BLaER1 (cell line): ENCODE data around the gene KIAA2012.

Experiments
- H3K27ac ChIP-seq: shearing (Covaris generic); formaldehyde crosslinking; 2 replicates; pipeline ENCODE4 v1.8.1; 2022
- H3K27me3 ChIP-seq: shearing (Covaris generic); formaldehyde crosslinking; 2 replicates; pipeline ENCODE4 v1.8.1; 2022
- H3K36me3 ChIP-seq: shearing (Covaris generic); formaldehyde crosslinking; 2 replicates; pipeline ENCODE4 v1.8.1; 2022
- H3K4me1 ChIP-seq: shearing (Covaris generic); formaldehyde crosslinking; 2 replicates; pipeline ENCODE4 v1.8.1; 2022
- H3K4me2 ChIP-seq: shearing (Covaris generic); formaldehyde crosslinking; 2 replicates; pipeline ENCODE4 v1.8.1; 2022
- H3K4me3 ChIP-seq: shearing (Covaris generic); formaldehyde crosslinking; 2 replicates; pipeline ENCODE4 v1.8.1; 2022
- H3K9ac ChIP-seq: shearing (Covaris generic); formaldehyde crosslinking; 2 replicates; pipeline ENCODE4 v1.8.1; 2022
- H3K9me3 ChIP-seq: shearing (Covaris generic); formaldehyde crosslinking; 2 replicates; pipeline ENCODE4 v1.8.1; 2022
- H4K20me1 ChIP-seq: shearing (Covaris generic); formaldehyde crosslinking; 2 replicates; pipeline ENCODE4 v1.8.1; 2022
- Cebpa-rat ChIP-seq: shearing (Covaris generic); IDR thresholded peaks from 2 replicates; pipeline ENCODE4 v1.8.1; 2022

KIAA2012 gene

GRCh38 chr2:202042444-202042843 is 30.6 kb upstream of the KIAA2012 start:
- H3K27ac ChIP-seq: no peak overlapping the region
- TF ChIP-seq Cebpa-rat: no peak
- H3K4me1 ChIP-seq: peaks cover 12% of the 10 kb centered on the region
- peaks cover 5% of the 10 kb centered on the region; the same call in 1 of the 2 replicates for H3K27me3 ChIP-seq
- H3K4me3 ChIP-seq: no peak overlapping the region
- H3K9ac ChIP-seq: no peak overlapping the region
- no peaks in the 10 kb centered on the region for H3K36me3 ChIP-seq
- H3K9me3 ChIP-seq: no peaks in the 10 kb centered on the region
- no peaks in the 10 kb centered on the region for H4K20me1 ChIP-seq
- no peak overlapping the region for H3K4me2 ChIP-seq

DNA sequence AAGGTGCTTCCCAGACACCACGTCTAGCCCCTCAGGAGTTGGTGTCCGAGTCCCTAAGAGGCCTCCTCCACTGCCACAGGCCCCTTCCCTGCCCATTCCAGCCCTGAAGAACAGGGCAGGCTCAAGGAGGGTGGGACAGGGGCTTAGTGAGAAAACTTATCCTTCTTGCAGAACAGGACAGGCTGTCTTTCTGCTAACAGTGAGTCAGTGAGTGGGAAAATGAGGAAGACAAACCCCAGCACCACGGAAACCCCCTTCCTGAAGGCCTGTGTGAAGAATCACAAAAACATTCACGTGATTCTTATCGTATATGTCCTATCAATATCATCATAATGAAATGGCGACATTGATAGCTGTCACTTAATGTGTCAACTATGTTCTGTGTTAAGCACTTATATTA is 29.6 kb upstream of the KIAA2012 start:
- H3K27ac ChIP-seq: no peak overlapping the region
- no peak overlapping the region for H3K4me2 ChIP-seq
- H3K27me3 ChIP-seq: no peaks in the 10 kb centered on the region
- no peak overlapping the region for H3K9ac ChIP-seq
- H4K20me1 ChIP-seq: no peaks in the 10 kb centered on the region
- TF ChIP-seq Cebpa-rat: no peak
- no peaks in the 10 kb centered on the region for H3K36me3 ChIP-seq
- H3K4me3 ChIP-seq: no peak overlapping the region
- no peaks in the 10 kb centered on the region for H3K9me3 ChIP-seq
- H3K4me1 ChIP-seq: peaks cover 12% of the 10 kb centered on the region

- no peaks in the 10 kb centered on the region for H3K36me3 ChIP-seq
- no peaks in the 10 kb centered on the region for H3K27me3 ChIP-seq
- no peaks in the 10 kb centered on the region for H3K9me3 ChIP-seq
- H3K4me1 ChIP-seq: peaks cover 5% of the 10 kb centered on the region; the same call in 1 of the 2 replicates
- no peaks in the 10 kb centered on the region for H4K20me1 ChIP-seq
- H3K27ac ChIP-seq: no peak overlapping the region
- H3K4me2 ChIP-seq: no peak overlapping the region
- no peak overlapping the region for H3K4me3 ChIP-seq
- TF ChIP-seq Cebpa-rat: no peak
- no peak overlapping the region for H3K9ac ChIP-seq
Measured at GRCh38 chr2:202044777-202045176, 28.3 kb upstream of the KIAA2012 start.

GRCh38 chr2:202046572-202046971 is 26.5 kb upstream of the KIAA2012 start:
- no peaks in the 10 kb centered on the region for H3K27me3 ChIP-seq
- no peak overlapping the region for H3K27ac ChIP-seq
- H3K36me3 ChIP-seq: no peaks in the 10 kb centered on the region
- H3K9me3 ChIP-seq: no peaks in the 10 kb centered on the region
- H3K9ac ChIP-seq: no peak overlapping the region
- no peak overlapping the region for H3K4me3 ChIP-seq
- H3K4me2 ChIP-seq: no peak overlapping the region
- no peaks in the 10 kb centered on the region for H4K20me1 ChIP-seq
- TF ChIP-seq Cebpa-rat: no peak
- H3K4me1 ChIP-seq: no peaks in the 10 kb centered on the region

DNA sequence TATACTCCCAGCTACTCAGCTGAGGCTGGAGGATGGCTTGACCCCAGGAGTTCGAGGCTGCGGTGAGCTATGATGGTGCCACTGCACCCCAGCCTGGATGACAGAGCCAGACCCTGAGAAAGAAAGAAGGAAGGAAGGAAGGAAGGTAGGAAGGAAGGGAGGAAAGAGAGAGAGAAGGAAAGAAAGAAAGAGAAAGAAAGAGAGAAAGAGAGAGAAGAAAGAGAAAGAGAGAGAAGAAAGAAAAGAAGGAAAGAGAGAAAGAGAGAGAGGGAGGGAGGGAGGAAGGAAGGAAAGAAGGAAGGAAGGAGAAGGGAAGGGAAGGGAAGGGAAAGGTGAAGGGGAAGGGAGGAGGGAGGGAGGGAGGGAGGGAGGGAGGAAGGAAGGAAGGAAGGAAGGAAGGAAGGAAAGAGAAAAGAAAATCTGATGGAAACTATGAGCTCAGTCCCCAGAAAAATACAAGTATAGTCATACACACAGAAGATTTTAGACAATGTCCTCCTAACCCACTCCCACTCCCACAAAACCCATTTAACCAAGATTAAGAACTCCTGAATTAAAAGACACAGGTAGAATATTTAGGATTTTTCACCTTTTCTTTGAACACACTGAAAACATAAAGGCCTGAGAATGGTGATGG is 23.8 kb upstream of the KIAA2012 start:
- H3K36me3 ChIP-seq: no peaks in the 10 kb centered on the region
- no peak overlapping the region for H3K4me3 ChIP-seq
- TF ChIP-seq Cebpa-rat: no peak
- H4K20me1 ChIP-seq: no peaks in the 10 kb centered on the region
- no peak overlapping the region for H3K27ac ChIP-seq
- H3K9me3 ChIP-seq: no peaks in the 10 kb centered on the region
- H3K4me1 ChIP-seq: no peaks in the 10 kb centered on the region
- H3K9ac ChIP-seq: no peak overlapping the region
- no peaks in the 10 kb centered on the region for H3K27me3 ChIP-seq
- no peak overlapping the region for H3K4me2 ChIP-seq

GRCh38 chr2:202049840-202050239 is 23.2 kb upstream of the KIAA2012 start:
- Histone ChIP-seq H3K4me1 (no peaks in the 10 kb centered on the region), H3K27ac (no peak overlapping the region), H4K20me1 (no peaks in the 10 kb centered on the region), H3K36me3 (no peaks in the 10 kb centered on the region), H3K4me2 (no peak overlapping the region), H3K27me3 (no peaks in the 10 kb centered on the region), H3K9me3 (no peaks in the 10 kb centered on the region), H3K9ac (no peak overlapping the region), H3K4me3 (no peak overlapping the region)
- TF ChIP-seq Cebpa-rat: no peak

- no peak overlapping the region for H3K4me3 ChIP-seq
- no peaks in the 10 kb centered on the region for H3K27me3 ChIP-seq
- no peak for TF ChIP-seq Cebpa-rat
- no peaks in the 10 kb centered on the region for H3K4me1 ChIP-seq
- H3K36me3 ChIP-seq: no peaks in the 10 kb centered on the region
- H3K27ac ChIP-seq: no peak overlapping the region
- no peaks in the 10 kb centered on the region for H3K9me3 ChIP-seq
- no peaks in the 10 kb centered on the region for H4K20me1 ChIP-seq
- H3K9ac ChIP-seq: no peak overlapping the region
- no peak overlapping the region for H3K4me2 ChIP-seq
Measured at GRCh38 chr2:202050652-202051051, 22.4 kb upstream of the KIAA2012 start.

GRCh38 chr2:202051499-202052161 is 21.4 kb upstream of the KIAA2012 start:
- Histone ChIP-seq H3K9me3 (no peaks in the 10 kb centered on the region), H4K20me1 (no peaks in the 10 kb centered on the region), H3K27me3 (no peaks in the 10 kb centered on the region), H3K4me3 (no peak overlapping the region), H3K36me3 (no peaks in the 10 kb centered on the region), H3K4me2 (no peak overlapping the region), H3K4me1 (no peaks in the 10 kb centered on the region), H3K27ac (no peak overlapping the region), H3K9ac (no peak overlapping the region)
- no peak for TF ChIP-seq Cebpa-rat

- H3K4me1 ChIP-seq: no peaks in the 10 kb centered on the region
- H3K9me3 ChIP-seq: no peaks in the 10 kb centered on the region
- H3K36me3 ChIP-seq: no peaks in the 10 kb centered on the region
- no peak overlapping the region for H3K9ac ChIP-seq
- H3K4me2 ChIP-seq: no peak overlapping the region
- no peaks in the 10 kb centered on the region for H4K20me1 ChIP-seq
- H3K27ac ChIP-seq: no peak overlapping the region
- TF ChIP-seq Cebpa-rat: no peak
- H3K4me3 ChIP-seq: no peak overlapping the region
- H3K27me3 ChIP-seq: no peaks in the 10 kb centered on the region
Measured at GRCh38 chr2:202052235-202052634, 20.8 kb upstream of the KIAA2012 start.

DNA sequence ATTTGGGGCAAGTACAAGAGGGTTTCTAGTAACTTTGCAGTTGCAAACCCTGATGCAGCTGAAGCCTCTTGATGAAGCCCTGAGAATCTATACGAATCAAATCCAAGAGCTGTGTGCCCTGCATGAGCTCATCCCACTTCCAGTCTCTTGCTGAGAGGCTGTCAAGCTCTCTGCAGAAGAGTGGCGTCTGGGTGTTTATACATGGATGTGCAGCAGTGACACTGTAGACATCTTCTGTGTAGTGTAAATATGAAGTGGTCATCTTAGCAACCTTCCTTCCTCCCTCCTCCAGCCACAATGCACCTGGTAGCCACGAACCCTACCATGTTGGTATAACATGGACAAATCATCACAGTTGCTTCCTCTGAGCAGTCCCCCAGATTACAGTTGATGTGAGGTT is 18.4 kb upstream of the KIAA2012 start:
- H3K36me3 ChIP-seq: no peaks in the 10 kb centered on the region
- no peaks in the 10 kb centered on the region for H3K27me3 ChIP-seq
- no peak for TF ChIP-seq Cebpa-rat
- no peak overlapping the region for H3K9ac ChIP-seq
- no peaks in the 10 kb centered on the region for H3K4me1 ChIP-seq
- no peak overlapping the region for H3K4me2 ChIP-seq
- no peak overlapping the region for H3K4me3 ChIP-seq
- no peaks in the 10 kb centered on the region for H3K9me3 ChIP-seq
- H4K20me1 ChIP-seq: no peaks in the 10 kb centered on the region
- no peak overlapping the region for H3K27ac ChIP-seq
